Right lobe of liver (tissue), 6 donors: ENCODE results near the gene TNIK. TPM values are rescaled to one million over a fixed set of nuclear protein-coding genes. Genes with fewer than 3 reads are reported as not detected.

Experiments
- ATAC-seq, 4 donors: fragments of 200-7000 bp; cut with Tn5 transposase; one replicate each; pipeline ENCODE4 v1.9.1; 2020; ENCODE audit warnings: mild to moderate bottlenecking in 4 of 4, moderate library complexity in 4 of 4
- DNase-seq, 3 donors: peaks; one replicate each; pipeline ENCODE4 v3.0.0-alpha.2; 2020
- H3K27ac ChIP-seq, 3 donors: fragments of 200-600 bp; one replicate each; pipeline ENCODE4 v1.8.0; 2022
- H3K27me3 ChIP-seq, 2 donors: fragments of 200-600 bp; one replicate each; pipeline ENCODE4 v1.8.0; 2022
- H3K36me3 ChIP-seq, 4 donors: fragments of 200-600 bp; sonication (generic) in 1 of 4; one replicate each; pipeline versions ENCODE4 v1.5.1 to v1.8.0; 2017 to 2022; ENCODE audit warnings: control low read depth in 1 of 4
- H3K4me1 ChIP-seq, 4 donors: fragments of 200-600 bp; sonication (generic) in 1 of 4; one replicate each; pipeline versions ENCODE4 v1.5.1 to v1.8.0; 2017 to 2022; ENCODE audit warnings: control low read depth in 1 of 4
- H3K4me3 ChIP-seq, 3 donors: fragments of 200-600 bp; one replicate each; pipeline ENCODE4 v1.8.0; 2022
- H3K9me3 ChIP-seq, 4 donors: fragments of 200-600 bp; sonication (generic) in 1 of 4; one replicate each; pipeline versions ENCODE4 v1.5.1 to v1.8.0; 2017 to 2022; ENCODE audit warnings: control low read depth in 1 of 4
- CTCF ChIP-seq, 4 donors: fragments of 200-600 bp in 3 of 4; fragments of 450-650 bp in 1 of 4; IDR thresholded peaks; one replicate each; pipeline versions ENCODE4 v1.5.1 to v1.8.0; 2016 to 2022; ENCODE audit warnings: antibody characterized with exemption in 4 of 4, mild to moderate bottlenecking in 2 of 4
- POLR2A ChIP-seq: fragments of 450-650 bp; IDR thresholded peaks from one replicate; pipeline ENCODE4 v1.6.1; 2017; ENCODE audit warnings: antibody characterized with exemption, mild to moderate bottlenecking
- WGBS: methylation state at CpG from one replicate; pipeline ENCODE4 v1.1.6; 2018; ENCODE audit warnings: low coverage, low lambda C conversion rate; ENCODE audit not compliant: insufficient coverage; ENCODE audit errors: missing lambda C conversion rate; 5-methylcytosine and 5-hydroxymethylcytosine counted together
- intact Hi-C, 2 donors: fragments of 100-400 bp; cut with DNase I; formaldehyde crosslinking; loops; one replicate each; pipeline versions ENCODE4 v1.11.2 to v1.14.1; 2022
- total RNA-seq, 6 experiments: library from RNA; depleted of rRNA in 2 of 6; stranded (reverse); fragments of >200 nt in 2 of 6; fragmentation: NEBNext Ultra II Directional in 3 of 6; extraction: Animal tissue kit (Norgen Biotek cat#: 25700) in 3 of 6; gene quantifications; one replicate each; pipeline versions ENCODE4 v1.1.0 to v1.2.4, GENCODE V29; 2016 to 2023
- donor health status: DM: no; HTN: yes; CAD: no.
- donor health status: DM: no; HTN: no; CAD: no.
- donor health status: DM: no; HTN: no; CAD: no.
- donor health status: DM: no; HTN: yes; CAD: no.
- donor health status: DM: no; HTN: yes; CAD: no.

The TNIK gene
- total RNA-seq, 6 experiments from 2014 or later, result 5.2 to 8.0 (median 6.8) TPM

GRCh38 chr3:171339598-171339997 lies 120.6 kb downstream of the TNIK start:
- Histone ChIP-seq H3K36me3 (no peaks in the 10 kb centered on the region), H3K4me3 (no peak overlapping the region), H3K9me3 (no peaks in the 10 kb centered on the region), H3K4me1 (peaks cover 0 to 33% (median 13%) of the 10 kb centered on the region in 4 donors), H3K27me3 (no peaks in the 10 kb centered on the region), H3K27ac (peak overlapping the region in 1 of 3 donors; percentile 10)
- TF ChIP-seq POLR2A (no peak), CTCF (IDR thresholded peaks at IDR 0.05) (no peak)
- intact Hi-C loops, result no loop called here
- peak; percentile 83 to 90 (median 88) for ATAC-seq
- peak; percentile 77 to 90 (median 89) for DNase-seq
- 18% methylated on average over 3 of the region's 4 CpGs for WGBS

- H3K27ac ChIP-seq, result no peak overlapping the region
- ATAC-seq (no peak), DNase-seq (no peak)
- TF ChIP-seq CTCF (IDR thresholded peaks at IDR 0.05) (no peak), POLR2A (no peak)
- no peak overlapping the region for H3K4me3 ChIP-seq
- no peaks in the 10 kb centered on the region for H3K36me3 ChIP-seq
- H3K4me1 ChIP-seq, result peaks cover 0 to 23% (median 9%) of the 10 kb centered on the region in 4 donors
- no peaks in the 10 kb centered on the region for H3K27me3 ChIP-seq
- intact Hi-C loops, result no loop called here
- no peaks in the 10 kb centered on the region for H3K9me3 ChIP-seq
- 50% methylated on average over 1 of the region's 1 CpG for WGBS
These were observed 123.8 kb downstream of the TNIK start for GRCh38 chr3:171336406-171336805.

GRCh38 chr3:171335559-171335958 lies 124.6 kb downstream of the TNIK start:
- no peaks in the 10 kb centered on the region for H3K9me3 ChIP-seq
- peaks cover 0 to 15% (median 7%) of the 10 kb centered on the region in 4 donors for H3K4me1 ChIP-seq
- intact Hi-C loops, result no loop called here
- TF ChIP-seq POLR2A, result no peak
- 95% methylated on average over 3 of the region's 3 CpGs for WGBS
- ATAC-seq (no peak), DNase-seq (no peak)
- H3K36me3 ChIP-seq, result no peaks in the 10 kb centered on the region
- no peak overlapping the region for H3K27ac ChIP-seq
- no peaks in the 10 kb centered on the region for H3K27me3 ChIP-seq
- no peak overlapping the region for H3K4me3 ChIP-seq

- peaks cover 0 to 4% (median 2%) of the 10 kb centered on the region in 4 donors for H3K4me1 ChIP-seq
- ATAC-seq (peak; percentile 85 to 96 (median 92)), DNase-seq (peak in 2 of 3 donors; percentile 38 to 60)
- WGBS, result 19% methylated on average over 2 of the region's 2 CpGs
- intact Hi-C loops, result no loop called here
- no peaks in the 10 kb centered on the region for H3K9me3 ChIP-seq
- no peaks in the 10 kb centered on the region for H3K27me3 ChIP-seq
- no peak for TF ChIP-seq CTCF (IDR thresholded peaks at IDR 0.05)
- no peak for TF ChIP-seq POLR2A
- H3K36me3 ChIP-seq, result no peaks in the 10 kb centered on the region
- H3K27ac ChIP-seq, result no peak overlapping the region
- H3K4me3 ChIP-seq, result no peak overlapping the region
These were observed 125.8 kb downstream of the TNIK start for GRCh38 chr3:171334465-171334811.

GRCh38 chr3:171333784-171334464 lies 126.3 kb downstream of the TNIK start:
- DNase-seq, result no peak
- intact Hi-C loops, result no loop called here
- H3K9me3 ChIP-seq, result no peaks in the 10 kb centered on the region
- H3K4me3 ChIP-seq, result no peak overlapping the region
- H3K36me3 ChIP-seq, result no peaks in the 10 kb centered on the region
- TF ChIP-seq CTCF (IDR thresholded peaks at IDR 0.05), result no peak
- TF ChIP-seq POLR2A, result no peak
- no peaks in the 10 kb centered on the region for H3K4me1 ChIP-seq
- peak in 1 of 4 donors; percentile 10 for ATAC-seq
- H3K27ac ChIP-seq, result no peak overlapping the region
- WGBS, result 74% methylated on average over 9 of the region's 9 CpGs
- H3K27me3 ChIP-seq, result no peaks in the 10 kb centered on the region
